CD4-positive, alpha-beta T cell treated with Interleukin-21 for 1 hour (primary cell): Measurements from ENCODE around the gene ALDOA.
"Not testable (repeated sequence)": the region's sequence is repeated elsewhere in the genome, so short reads cannot be mapped to it uniquely, and the experiment has no call there.

ENCODE experiments used
- DNase-seq: peaks from one replicate; pipeline ENCODE4 v3.0.0-alpha.2; 2020

Gene ALDOA

GRCh38 chr16:30092373-30093010, 26.9 kb downstream of the ALDOA start:
- DNase-seq = peak; percentile 83

- no peak for DNase-seq
Measured at GRCh38 chr16:30094541-30095165, 29.1 kb downstream of the ALDOA start.

GRCh38 chr16:30095166-30096078, 29.9 kb downstream of the ALDOA start:
- no peak for DNase-seq

DNA sequence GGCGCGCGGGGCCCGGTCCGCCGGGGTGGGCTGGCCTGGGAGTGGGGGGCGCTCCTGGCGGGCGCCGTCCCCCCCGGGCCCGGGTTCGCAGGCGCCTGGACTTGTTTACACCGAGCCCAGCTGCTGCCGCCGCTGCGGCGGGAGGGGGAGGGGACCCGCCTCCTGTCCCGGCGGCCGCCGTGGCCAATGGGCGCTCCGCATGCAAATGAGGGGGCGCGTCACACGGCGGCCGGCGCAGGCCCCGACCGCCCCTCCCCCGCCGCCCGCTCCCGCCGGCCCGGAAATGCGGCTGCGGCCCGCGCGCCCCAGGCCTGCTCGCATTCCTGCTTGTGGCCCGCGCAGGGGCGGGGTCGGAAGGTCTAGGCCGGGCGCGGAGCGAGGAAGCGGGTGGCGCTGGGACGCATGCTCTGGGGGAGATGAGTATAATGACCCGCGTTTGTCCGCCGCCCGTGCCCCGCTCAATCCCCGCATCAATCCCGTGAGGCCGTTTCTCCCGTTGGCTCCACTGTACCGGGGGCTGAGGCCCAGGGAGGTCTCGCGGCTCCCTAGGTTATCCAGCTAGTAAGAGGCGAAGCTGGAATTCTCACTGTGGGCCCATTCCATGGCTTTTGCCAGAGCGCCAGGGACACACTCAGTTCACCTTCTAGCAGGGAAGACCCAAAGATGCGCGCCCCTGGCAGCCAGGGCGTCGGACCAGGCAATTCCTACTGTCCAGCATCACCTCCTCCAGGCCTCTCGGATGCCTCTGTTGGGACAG, 30.7 kb downstream of the ALDOA start, which contains the start of gene YPEL3:
TSS of gene YPEL3 (minus strand) at position 109 of the 757 bp plus-strand sequence. CDS start 731 bp downstream, outside the sequence.
- peak; percentile 91 for DNase-seq

GRCh38 chr16:30096862-30097563, 31.5 kb downstream of the ALDOA start:
- DNase-seq = peak; percentile 32

DNA sequence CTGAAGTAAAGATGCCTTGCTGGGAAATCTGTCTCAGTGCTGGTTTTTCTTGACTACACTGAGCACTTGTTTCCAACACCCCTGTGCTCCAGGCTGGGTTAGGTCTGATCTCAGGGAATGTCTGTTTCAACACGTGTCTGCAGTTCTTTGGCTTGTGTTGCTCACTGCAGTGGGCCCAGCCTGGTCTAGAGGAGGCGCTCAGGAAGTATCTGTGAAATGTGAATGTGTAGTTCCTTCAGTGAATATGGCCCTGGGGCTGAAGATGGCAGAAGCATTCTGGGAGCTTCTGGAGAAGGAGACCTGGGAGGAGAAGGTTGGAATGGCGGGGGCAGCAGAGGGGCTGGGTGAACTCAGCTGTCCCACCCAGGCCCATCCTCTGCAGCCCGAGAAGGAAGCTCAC, 38.5 kb downstream of the ALDOA start:
- no peak for DNase-seq

DNA sequence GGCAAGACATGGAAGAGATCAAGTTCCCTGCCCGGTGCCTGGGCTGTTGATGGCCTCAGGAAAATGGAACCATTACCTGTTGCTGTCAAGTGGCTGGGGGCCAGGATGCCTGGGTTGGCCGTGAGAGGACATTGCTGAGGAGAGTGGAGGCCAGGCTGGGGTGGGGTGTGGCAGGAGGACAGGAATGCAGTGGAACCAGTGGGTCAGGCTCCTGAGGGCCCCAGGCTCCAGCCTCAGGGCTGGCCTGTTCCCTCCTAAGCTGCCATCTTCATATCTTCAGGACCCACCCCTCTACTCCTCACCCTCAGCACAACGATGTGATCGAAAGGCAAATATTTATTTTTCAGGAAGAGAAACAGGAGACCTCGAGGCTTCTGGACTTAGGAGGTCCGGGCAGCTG, 38.9 kb downstream of the ALDOA start:
- DNase-seq = no peak

DNA sequence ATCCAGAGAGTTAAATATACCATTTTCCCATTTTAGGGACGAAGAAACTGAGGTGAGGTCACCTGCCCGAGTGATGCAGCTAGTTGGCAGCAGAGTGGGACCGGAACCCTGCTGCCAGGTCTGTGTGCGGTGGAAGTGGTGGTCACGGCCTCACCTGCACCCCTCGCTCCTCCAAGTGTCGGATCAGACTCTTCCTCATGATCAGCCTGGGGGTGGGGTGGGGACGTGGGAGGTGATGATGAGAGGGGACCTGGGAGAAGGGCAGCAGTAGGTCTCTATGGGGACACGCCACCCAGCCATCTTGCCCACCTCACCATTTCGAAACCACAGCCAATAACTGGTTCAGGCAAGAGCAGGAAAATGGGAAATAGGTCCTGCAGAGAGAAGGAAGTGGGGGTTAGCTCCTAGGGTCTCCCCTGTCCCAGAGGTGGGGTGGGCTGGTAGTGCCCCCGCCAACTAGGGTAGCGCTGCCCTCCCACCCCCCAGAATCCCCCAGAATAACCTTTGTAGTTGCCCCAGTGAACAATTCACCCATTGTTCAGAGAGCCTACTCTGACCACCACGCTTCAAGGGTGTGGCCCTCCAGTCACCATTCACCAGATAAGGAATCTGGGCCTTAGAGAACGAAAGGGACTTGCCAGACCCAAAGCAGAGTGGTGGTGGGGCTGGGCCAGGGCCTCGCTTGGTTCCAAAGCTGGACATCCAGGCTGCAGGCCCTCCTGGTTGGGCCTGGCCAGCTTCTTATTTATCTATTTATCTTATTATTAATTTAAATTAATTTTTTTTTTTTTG, 42.7 kb downstream of the ALDOA start:
- DNase-seq = no peak

- no peak for DNase-seq
Measured at GRCh38 chr16:30110661-30111060, 45.1 kb downstream of the ALDOA start.

- peak; percentile 55 for DNase-seq
Measured at GRCh38 chr16:30112197-30113030, 46.9 kb downstream of the ALDOA start.

GRCh38 chr16:30113031-30113710, 47.6 kb downstream of the ALDOA start, which contains the start of gene GDPD3:
Gene GDPD3, minus strand, starts transcription at chr16:30113537. Its CDS starts 59 bp downstream, at chr16:30113478.
- no peak for DNase-seq

DNA sequence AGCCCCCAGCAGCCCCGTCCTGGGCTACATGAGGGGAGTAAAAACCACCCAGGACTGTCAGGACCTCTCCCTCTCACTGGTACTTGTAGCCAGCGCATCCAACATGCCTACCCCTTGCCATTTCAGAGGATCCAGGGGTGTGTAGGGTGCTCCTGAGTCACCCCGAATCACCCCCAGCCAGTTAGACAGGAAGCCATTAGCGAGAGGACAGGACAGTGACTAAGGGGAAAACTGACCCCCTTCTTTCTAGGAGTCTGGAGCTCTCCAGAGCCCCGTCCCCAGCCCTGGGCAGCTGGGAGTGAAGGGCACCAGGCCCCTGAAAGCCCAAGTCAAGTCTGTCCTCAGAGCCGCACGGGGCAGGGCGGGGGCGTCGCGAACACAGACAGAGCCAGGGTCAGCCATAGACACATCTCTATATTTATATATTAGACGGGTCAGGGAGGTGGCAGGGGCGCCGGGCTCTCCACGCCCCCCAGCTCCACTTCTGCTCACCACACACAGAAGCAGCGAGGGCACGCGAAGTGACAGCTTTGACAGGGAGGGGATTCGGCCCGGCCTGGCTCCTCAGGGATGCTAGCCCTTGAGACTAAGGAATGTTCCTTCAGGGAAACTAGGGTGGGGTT, 48.3 kb downstream of the ALDOA start:
- DNase-seq = no peak

DNA sequence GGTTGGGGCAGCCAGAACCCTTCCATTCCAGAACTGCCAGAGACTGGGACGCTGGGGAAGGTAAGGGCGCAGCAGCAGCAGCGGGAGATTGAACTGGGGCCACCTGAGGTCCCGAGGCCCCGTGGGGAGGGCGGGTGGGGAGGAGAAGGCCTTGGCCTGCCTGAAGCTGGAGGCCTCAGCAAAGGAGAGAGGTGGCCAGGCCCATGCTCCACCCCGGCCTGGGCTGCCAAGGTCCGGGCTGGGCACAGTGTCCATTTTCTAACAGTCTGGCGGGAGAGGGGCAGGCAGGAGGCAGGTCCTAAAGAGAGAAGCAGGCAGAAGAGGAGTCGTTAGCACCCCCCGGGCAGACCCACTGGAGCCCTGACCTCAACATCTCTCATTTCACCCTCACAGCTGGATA, 48.9 kb downstream of the ALDOA start:
- DNase-seq = no peak

DNA sequence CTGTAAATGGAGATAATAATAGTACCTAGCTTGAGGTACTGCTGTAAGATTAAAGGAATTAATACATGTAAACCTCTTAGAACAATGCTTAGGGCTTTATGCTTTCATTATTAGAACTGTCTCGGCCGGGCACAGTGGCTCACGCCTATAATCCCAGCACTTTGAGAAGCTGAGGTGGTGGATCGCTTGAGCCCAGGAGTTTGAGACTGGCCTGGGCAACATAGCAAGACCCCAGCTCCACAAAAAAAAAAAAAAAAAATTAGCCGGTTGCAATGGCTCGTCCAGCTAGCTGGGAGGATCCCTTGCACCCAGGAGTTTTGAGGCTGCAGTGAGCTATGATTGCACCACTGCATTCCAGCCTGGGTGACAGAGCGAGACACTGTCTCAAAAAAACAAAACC, 49.3 kb downstream of the ALDOA start:
- DNase-seq = not testable (repeated sequence)

DNA sequence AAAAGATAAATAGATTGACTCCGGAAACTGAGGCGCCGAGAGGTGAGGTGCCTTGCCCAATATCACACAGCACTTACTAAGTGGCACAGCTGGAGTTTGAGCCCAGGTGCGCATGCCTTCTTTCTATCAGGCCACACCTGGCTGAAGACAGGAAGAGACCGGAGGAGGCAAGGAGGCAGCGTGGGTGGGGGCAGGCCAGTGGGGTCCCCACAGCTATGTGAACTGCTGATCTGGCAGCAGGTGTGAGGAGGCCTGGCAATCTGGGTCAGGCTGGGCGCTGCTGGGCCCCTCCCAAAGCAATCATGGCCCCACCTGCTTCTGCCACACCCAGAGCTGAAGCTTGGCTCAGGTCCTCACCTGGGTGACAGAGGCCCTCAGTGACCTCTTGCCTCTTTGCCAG, 49.7 kb downstream of the ALDOA start:
- peak; percentile 40 for DNase-seq

DNA sequence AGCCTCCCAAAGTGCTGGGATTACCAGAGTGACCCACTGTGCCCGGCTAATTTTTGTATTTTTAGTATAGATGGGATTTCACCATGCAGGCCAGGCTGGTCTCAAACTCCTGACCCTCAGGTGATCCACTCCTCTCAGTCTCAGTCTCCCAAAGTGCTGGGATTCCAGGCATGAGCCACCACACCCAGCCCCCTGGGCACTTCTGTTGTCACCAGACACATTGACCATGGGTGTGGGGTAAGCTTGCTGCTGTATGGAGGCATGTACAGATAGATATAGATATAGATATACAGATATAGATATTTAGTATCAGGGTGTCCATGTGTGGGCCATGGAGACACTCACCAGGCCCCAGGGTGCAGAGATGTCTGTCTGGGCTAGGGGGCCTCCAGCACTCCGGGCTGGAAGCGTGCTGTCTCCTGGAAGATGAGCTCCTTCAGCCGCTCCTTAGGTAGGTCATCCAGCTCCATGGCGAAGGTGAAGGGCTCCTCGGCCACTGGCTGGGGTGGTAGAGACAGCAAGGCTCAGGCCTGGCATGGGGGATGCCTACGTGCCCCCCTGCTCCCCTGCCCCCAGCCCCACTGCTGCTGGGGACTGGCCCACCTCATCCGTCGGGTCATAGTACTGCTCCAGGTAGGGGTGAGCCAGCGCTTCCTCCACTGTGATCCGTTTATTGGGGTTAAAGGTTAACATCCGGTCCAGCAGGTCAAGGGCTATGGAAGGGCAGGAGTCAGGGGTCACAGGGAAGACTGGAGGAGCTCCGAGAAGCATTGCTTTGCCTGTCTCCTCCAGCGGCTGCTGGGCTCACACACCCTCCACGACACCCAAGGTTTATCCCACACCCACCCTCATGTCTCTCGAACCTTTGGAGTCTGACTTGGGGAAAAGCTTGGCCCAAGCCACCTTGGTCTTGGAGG, 51.0 kb downstream of the ALDOA start:
- no peak for DNase-seq

DNA sequence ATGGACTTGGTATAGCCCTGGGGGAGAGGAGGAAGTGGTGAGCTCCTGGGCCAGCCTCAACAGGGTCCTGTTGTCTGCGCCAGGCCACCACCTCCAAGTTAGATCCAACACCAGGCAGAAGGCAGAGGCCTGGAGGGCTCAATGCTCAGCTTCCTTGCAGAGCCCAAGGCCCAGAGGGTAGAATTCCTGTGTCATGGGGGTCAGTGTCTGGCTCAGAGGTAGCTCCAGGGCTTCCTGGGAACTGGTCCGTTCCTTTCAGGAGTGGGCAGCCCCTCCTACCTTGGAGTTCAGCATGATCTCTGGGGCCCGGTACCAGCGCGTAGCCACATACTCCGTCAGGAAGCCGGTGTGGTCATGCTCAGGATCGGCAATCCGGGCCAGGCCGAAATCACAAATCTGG, 52.2 kb downstream of the ALDOA start:
- no peak for DNase-seq

- DNase-seq = no peak
Measured at GRCh38 chr16:30119428-30119827, 53.9 kb downstream of the ALDOA start.
